NCI-H128 (cell line): ENCODE data around the gene PIM3.

ENCODE experiments used
- DNase-seq: peaks from one replicate; lab custom pipeline; 2025; ENCODE audit not compliant: unreplicated experiment; lab: John Stamatoyannopoulos, UW

PIM3 gene

GRCh38 chr22:49927483-49928184, 32.9 kb upstream of the PIM3 start:
- no peak for DNase-seq

DNA sequence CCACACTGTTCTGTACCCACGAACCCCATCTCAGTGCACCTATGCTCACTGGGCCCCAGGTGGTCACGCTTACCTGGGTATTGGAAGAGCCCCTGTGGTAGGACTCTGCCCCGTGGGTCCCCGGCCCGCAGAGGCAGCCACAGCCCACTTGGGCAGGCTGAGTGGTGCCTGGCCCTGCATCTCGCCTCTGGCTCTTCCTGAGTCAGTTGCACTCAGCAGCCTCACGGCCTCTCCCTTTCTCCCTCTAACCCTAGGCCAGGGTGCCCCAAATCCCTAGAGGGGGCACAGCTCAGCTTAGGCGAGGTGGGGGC, 32.4 kb upstream of the PIM3 start:
- DNase-seq: no peak

GRCh38 chr22:49928555-49929210, 31.9 kb upstream of the PIM3 start:
- no peak for DNase-seq

- DNase-seq: peak; percentile 16
These were observed 31.2 kb upstream of the PIM3 start for GRCh38 chr22:49929211-49929979.

GRCh38 chr22:49929994-49930575, 30.5 kb upstream of the PIM3 start:
- no peak for DNase-seq

DNA sequence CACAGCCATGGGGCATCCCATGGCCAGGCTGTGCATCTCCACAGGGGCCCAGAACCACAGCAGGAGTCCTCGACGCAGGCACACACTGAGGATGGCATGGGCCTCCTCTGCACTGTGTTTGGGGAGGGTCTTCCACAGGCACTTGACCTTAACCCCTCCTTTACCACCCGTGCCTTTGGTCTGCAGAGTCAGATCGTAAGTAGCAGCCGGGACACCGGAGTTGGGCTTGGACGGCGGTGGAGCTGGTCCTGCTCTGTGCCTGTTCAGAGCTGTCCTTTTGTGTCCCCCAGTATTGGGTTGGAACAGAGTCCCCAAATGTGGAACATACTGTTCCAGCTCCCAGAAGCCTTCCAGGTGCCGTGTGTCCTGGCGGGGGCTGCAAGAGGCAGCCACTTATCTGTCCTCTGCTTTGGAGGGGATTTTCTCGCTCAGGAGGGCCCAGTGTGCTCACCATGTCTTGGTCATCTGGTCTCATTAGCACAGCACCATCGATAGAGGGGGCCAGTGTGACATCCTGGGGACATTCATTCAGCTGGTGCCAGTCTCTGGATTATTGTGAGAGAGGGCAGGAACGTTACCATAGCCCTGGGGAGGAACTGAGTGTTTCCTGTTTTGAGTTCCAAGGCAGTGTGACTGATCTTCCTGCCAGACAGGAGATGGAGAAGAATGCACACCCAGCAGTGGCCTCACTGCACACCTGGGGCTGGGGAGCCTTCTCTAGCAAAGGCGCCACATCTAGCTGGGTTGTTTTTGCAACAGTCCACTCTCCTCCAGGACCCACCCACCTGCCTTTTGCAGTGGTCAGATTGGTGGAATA, 29.8 kb upstream of the PIM3 start:
- peak; percentile 50 for DNase-seq

GRCh38 chr22:49933236-49934159, 27.1 kb upstream of the PIM3 start:
- DNase-seq: no peak

DNA sequence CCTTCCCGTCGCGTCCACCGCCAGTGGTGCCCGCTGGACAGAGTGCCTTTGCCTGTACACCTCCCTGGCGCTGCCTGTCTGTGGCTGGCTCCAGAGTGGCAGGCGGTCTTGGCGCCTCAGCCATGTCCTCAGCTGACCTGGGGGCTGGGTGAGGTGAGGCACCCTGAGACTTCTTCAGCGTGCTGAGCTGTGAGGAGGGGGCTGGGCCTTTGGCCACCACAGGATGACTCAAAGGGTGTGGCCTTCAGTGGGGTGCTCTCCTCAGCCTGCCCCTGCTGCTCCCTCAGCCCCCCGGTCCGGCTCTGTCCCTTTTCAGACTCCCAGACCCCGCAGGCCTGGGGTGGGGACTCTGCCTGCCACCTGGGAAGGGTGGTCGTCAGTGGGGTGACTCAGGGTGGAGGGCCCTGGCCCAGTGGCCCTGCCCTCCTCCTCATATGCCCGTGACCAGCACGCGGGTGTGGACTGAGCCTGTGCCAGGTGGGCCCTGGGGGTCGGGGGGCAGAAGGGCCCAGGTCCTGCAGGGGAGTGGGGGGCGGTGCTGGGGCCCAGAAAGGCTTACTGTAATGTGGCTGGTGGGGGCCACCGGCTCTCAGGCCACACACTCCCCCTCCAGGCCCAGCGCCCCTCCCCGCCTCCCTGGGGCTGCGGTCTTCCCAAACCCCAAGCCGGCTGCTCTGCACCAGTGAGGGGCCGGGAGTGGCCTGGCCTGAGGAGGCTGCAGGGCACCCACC, 26.2 kb upstream of the PIM3 start:
- no peak for DNase-seq

GRCh38 chr22:49934891-49935557, 25.5 kb upstream of the PIM3 start:
- no peak for DNase-seq

- no peak for DNase-seq
These were observed 25.0 kb upstream of the PIM3 start for GRCh38 chr22:49935561-49935960.

- DNase-seq: peak; percentile 23
These were observed 24.3 kb upstream of the PIM3 start for GRCh38 chr22:49936018-49936972.

- DNase-seq: no peak
These were observed 23.4 kb upstream of the PIM3 start for GRCh38 chr22:49936973-49937757.

- no peak for DNase-seq
These were observed 22.6 kb upstream of the PIM3 start for GRCh38 chr22:49937758-49938564.

- DNase-seq: no peak
These were observed 21.9 kb upstream of the PIM3 start for GRCh38 chr22:49938565-49939136.

GRCh38 chr22:49941507-49942316, 18.9 kb upstream of the PIM3 start:
- no peak for DNase-seq
